ENCODE data around the gene PDE1C. TPM values are rescaled to one million over a fixed set of nuclear protein-coding genes. Genes with fewer than 3 reads are reported as not detected.

Gene PDE1C
- total and polyA plus RNA-seq, 2 of the 4 experiments (the other 2 are of a cell fraction): 14.2 to 61.5 TPM

DNA sequence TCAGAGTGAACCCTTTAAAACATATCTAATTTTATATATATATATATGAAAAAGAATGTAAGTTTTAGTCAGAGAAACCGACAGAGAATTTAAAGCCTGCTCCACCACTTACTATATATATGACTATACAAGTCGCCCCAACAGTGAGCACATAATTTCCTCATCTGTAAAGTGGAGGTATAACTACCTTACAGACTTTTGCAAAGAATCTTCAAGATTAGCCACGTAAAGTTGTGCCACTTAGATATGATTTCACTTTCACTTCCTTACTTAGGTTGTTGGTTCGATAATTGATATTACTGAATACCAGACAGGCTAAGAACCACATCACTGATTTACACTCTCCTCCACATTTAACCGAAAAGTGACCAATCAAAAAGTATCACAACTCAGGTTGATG lies 94.7 kb downstream of the PDE1C start:
- Histone ChIP-seq H2AFZ (replicated peaks; ENCODE audit: low read length, poor library complexity) (no peak overlapping the region), H3K4me3 (ENCODE audit: insufficient read depth, low read depth, low read length) (no peak overlapping the region), H3K4me2 (ENCODE audit: low read depth, low read length) (peak overlapping the region; percentile 65; the same call in 1 of the 2 replicates)

More for the DNA sequence above, 94.7 kb downstream of the PDE1C start:
- Histone ChIP-seq H2BK20ac (ENCODE audit: low read depth, low read length) (no peak overlapping the region), H3K4ac (ENCODE audit: low read depth, low read length) (no peak overlapping the region), H3K9ac (ENCODE audit: low read depth, low read length) (no peak overlapping the region), H4K5ac (ENCODE audit: low read depth, low read length) (no peak overlapping the region), H2AK5ac (ENCODE audit: low read depth, low read length) (no peak overlapping the region), H3K36me3 (ENCODE audit: control insufficient read depth, insufficient read depth, low read length) (no peaks in the 10 kb centered on the region), H4K8ac (ENCODE audit: low read depth in 2 of 2, low read length in 2 of 2) (no peak overlapping the region; a peak in 1 of 4 replicates), H3K14ac (replicated peaks; ENCODE audit: low read depth, low read length) (no peak overlapping the region), H3K23ac (ENCODE audit: low read depth, low read length) (no peak overlapping the region), H2AK9ac (replicated peaks; ENCODE audit: low read depth, low read length, poor library complexity) (no peak overlapping the region), H3K56ac (ENCODE audit: extremely low read depth, insufficient read depth, low read length) (no peak overlapping the region), H2BK120ac (ENCODE audit: low read depth, low read length) (no peak overlapping the region), H3K79me1 (ENCODE audit: low read depth in 1 of 2, low read length in 2 of 2) (peaks cover 3 to 15% of the 10 kb centered on the region in 2 experiments; a peak in 1 of 4 replicates), H3K27me3 (ENCODE audit: control insufficient read depth, insufficient read depth, low read length) (no peaks in the 10 kb centered on the region), H3K9me1 (ENCODE audit: insufficient read depth, low read length) (no peaks in the 10 kb centered on the region), H4K20me1 (ENCODE audit: insufficient read depth, low read length) (no peaks in the 10 kb centered on the region), H3K18ac (ENCODE audit: low read depth, low read length) (no peak overlapping the region; the same call in 1 of the 2 replicates), H3K27ac (ENCODE audit: insufficient read depth, low read length) (no peak overlapping the region), H2BK5ac (ENCODE audit: low read depth, low read length, poor library complexity, severe bottlenecking) (no peak overlapping the region), H3K9me3 (ENCODE audit: control insufficient read depth, insufficient read depth, low read length) (peaks cover 3% of the 10 kb centered on the region), H4K91ac (ENCODE audit: insufficient read depth, low read depth, low read length) (no peak overlapping the region), H2BK15ac (ENCODE audit: low read depth, low read length) (no peak overlapping the region; the same call in 2 of the 3 replicates), H3K4me1 (ENCODE audit: control insufficient read depth, insufficient read depth, low read length) (no peaks in the 10 kb centered on the region)
- ChIA-PET CTCF (no interaction called here), POLR2A (ENCODE audit: unreplicated experiment) (no interaction called here)
- TF ChIP-seq BHLHE40 (IDR thresholded peaks at IDR 0.05; ENCODE audit: low read depth, low read length) (no peak), NFE2L2 (IDR thresholded peaks at IDR 0.05; ENCODE audit: low read depth, low read length) (no peak), MAFK (IDR thresholded peaks at IDR 0.05; ENCODE audit: low read depth, low read length) (no peak), SMC3 (IDR thresholded peaks at IDR 0.05; ENCODE audit: low read depth, low read length) (no peak)
- TF ChIP-seq, protein P1, sequence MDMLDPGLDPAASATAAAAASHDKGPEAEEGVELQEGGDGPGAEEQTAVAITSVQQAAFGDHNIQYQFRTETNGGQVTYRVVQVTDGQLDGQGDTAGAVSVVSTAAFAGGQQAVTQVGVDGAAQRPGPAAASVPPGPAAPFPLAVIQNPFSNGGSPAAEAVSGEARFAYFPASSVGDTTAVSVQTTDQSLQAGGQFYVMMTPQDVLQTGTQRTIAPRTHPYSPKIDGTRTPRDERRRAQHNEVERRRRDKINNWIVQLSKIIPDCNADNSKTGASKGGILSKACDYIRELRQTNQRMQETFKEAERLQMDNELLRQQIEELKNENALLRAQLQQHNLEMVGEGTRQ (IDR thresholded peaks at IDR 0.05; ENCODE audit: low read depth, low read length): no peak
- ATAC-seq (ENCODE audit: low read depth) (no peak), DNase-seq (no peak)
- in situ Hi-C loops (cut with MboI; ENCODE audit: low sequenced_read_pairs): no loop called here
- dilution Hi-C loops (cut with HindIII; ENCODE audit: low sequenced_read_pairs, unreplicated experiment): no loop called here
- intact Hi-C loops (cut with micrococcal nuclease): no loop called here
- no CpG with 5 or more reads among the region's 5 CpGs for WGBS, 2 experiments (ENCODE audit: extremely low coverage in 2 of 2, insufficient read length in 1 of 2)
- BruUV-seq (replicated peaks): no TSS peak

Measured in IMR-90 (cell line).